GM23338 (cell line): ENCODE results near the gene PCP4.

ENCODE experiments used
- CREB1 ChIP-seq: fragments of 250-450 bp; sonication (Bioruptor Pico); IDR thresholded peaks from 2 replicates; pipeline ENCODE4 v1.5.0; 2020; ENCODE audit warnings: low read depth, mild to moderate bottlenecking, moderate library complexity
- EZH2 ChIP-seq: fragments of 200-600 bp; sonication (generic); IDR thresholded peaks from one replicate; pipeline ENCODE4 v1.8.0; 2017; ENCODE audit warnings: antibody characterized with exemption, mild to moderate bottlenecking, low read depth; ENCODE audit not compliant: unreplicated experiment
- EZH2phosphoT487 ChIP-seq: fragments of 200-600 bp; sonication (generic); IDR thresholded peaks from one replicate; pipeline ENCODE4 v1.8.1; 2018; ENCODE audit warnings: antibody characterized with exemption; ENCODE audit not compliant: unreplicated experiment
- JUNB ChIP-seq: IDR thresholded peaks from one replicate; pipeline ENCODE4 v1.6.1; 2016; ENCODE audit warnings: antibody characterized with exemption; ENCODE audit not compliant: unreplicated experiment
- POLR2AphosphoS5 ChIP-seq: IDR thresholded peaks from 2 replicates; pipeline ENCODE4 v1.6.1; 2016; ENCODE audit warnings: antibody characterized with exemption, low read depth
- STAT1 ChIP-seq: IDR thresholded peaks from one replicate; pipeline ENCODE4 v1.6.1; 2016; ENCODE audit warnings: antibody characterized with exemption; ENCODE audit not compliant: unreplicated experiment
- ZNF114 ChIP-seq: fragments of 250-450 bp; sonication (Bioruptor Pico); IDR thresholded peaks from 2 replicates; pipeline ENCODE4 v1.5.0; 2020; ENCODE audit warnings: mild to moderate bottlenecking, moderate library complexity
- TF ChIP-seq, protein P1 (sequence below), 2 experiments: fragments of 200-600 bp in 1 of 2; sonication (generic) in 1 of 2; conservative IDR thresholded peaks; 2 replicates each; pipeline versions ENCODE4 v1.5.1 to v1.6.1; 2016 to 2017; ENCODE audit warnings: antibody characterized with exemption in 2 of 2, low read depth in 2 of 2, mild to moderate bottlenecking in 2 of 2, moderate library complexity in 1 of 2
- TF ChIP-seq, protein P2 (sequence below): IDR thresholded peaks from one replicate; pipeline ENCODE4 v1.6.1; 2018; ENCODE audit warnings: antibody characterized with exemption; ENCODE audit not compliant: unreplicated experiment
- TF ChIP-seq, protein P3 (sequence below): IDR thresholded peaks from 2 replicates; pipeline ENCODE4 v1.6.1; 2016; ENCODE audit warnings: antibody characterized with exemption

DNA sequence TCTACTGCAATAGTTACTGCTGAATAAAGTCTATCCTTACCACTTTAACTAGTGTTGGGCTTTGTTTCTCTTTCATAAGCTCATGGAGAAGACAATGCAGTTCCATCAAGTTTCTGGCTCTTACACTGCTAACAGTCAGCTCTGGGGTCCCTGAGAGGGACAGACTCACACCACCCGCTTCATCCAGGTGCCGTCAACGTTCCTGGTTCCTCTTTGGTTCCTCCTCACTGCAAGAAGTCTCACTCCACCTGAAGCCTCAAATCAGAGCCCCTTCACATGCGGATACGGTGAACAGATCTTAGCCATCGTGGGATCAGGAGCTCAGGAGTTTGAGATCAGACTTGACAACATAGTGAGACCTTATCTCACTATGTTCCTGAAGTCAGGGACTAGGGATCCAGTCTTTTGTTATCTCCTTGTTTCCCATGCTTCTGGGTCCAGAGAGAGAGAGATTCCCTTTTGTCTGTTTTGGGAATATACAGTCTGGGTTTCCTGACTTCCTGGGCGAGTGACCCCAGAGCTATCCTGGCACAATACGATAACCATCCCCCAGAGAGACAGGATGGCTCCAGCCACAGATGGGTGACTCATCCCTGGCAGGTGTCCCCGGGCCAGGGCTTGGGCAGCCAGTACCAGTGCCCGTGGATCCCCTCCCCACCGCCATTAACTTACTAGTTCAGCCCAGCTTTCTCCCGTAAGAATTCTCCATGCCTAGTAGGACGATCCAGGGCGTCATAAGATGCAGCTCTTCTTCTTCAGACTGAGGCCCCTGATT lies 14.3 kb upstream of the PCP4 start:
- TF ChIP-seq, protein P1, sequence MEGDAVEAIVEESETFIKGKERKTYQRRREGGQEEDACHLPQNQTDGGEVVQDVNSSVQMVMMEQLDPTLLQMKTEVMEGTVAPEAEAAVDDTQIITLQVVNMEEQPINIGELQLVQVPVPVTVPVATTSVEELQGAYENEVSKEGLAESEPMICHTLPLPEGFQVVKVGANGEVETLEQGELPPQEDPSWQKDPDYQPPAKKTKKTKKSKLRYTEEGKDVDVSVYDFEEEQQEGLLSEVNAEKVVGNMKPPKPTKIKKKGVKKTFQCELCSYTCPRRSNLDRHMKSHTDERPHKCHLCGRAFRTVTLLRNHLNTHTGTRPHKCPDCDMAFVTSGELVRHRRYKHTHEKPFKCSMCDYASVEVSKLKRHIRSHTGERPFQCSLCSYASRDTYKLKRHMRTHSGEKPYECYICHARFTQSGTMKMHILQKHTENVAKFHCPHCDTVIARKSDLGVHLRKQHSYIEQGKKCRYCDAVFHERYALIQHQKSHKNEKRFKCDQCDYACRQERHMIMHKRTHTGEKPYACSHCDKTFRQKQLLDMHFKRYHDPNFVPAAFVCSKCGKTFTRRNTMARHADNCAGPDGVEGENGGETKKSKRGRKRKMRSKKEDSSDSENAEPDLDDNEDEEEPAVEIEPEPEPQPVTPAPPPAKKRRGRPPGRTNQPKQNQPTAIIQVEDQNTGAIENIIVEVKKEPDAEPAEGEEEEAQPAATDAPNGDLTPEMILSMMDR (conservative IDR thresholded peaks at IDR 0.05; ENCODE audit: low read depth in 2 of 2) = no peak
- TF ChIP-seq EZH2 = no peak
- TF ChIP-seq, protein P2, sequence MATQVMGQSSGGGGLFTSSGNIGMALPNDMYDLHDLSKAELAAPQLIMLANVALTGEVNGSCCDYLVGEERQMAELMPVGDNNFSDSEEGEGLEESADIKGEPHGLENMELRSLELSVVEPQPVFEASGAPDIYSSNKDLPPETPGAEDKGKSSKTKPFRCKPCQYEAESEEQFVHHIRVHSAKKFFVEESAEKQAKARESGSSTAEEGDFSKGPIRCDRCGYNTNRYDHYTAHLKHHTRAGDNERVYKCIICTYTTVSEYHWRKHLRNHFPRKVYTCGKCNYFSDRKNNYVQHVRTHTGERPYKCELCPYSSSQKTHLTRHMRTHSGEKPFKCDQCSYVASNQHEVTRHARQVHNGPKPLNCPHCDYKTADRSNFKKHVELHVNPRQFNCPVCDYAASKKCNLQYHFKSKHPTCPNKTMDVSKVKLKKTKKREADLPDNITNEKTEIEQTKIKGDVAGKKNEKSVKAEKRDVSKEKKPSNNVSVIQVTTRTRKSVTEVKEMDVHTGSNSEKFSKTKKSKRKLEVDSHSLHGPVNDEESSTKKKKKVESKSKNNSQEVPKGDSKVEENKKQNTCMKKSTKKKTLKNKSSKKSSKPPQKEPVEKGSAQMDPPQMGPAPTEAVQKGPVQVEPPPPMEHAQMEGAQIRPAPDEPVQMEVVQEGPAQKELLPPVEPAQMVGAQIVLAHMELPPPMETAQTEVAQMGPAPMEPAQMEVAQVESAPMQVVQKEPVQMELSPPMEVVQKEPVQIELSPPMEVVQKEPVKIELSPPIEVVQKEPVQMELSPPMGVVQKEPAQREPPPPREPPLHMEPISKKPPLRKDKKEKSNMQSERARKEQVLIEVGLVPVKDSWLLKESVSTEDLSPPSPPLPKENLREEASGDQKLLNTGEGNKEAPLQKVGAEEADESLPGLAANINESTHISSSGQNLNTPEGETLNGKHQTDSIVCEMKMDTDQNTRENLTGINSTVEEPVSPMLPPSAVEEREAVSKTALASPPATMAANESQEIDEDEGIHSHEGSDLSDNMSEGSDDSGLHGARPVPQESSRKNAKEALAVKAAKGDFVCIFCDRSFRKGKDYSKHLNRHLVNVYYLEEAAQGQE = no peak
- no peak for TF ChIP-seq POLR2AphosphoS5
- TF ChIP-seq JUNB = no peak
- TF ChIP-seq CREB1 (CRISPR knock-in tag) = no peak
- TF ChIP-seq EZH2phosphoT487 = no peak
- TF ChIP-seq ZNF114 (CRISPR knock-in tag) = no peak
- TF ChIP-seq, protein P3, sequence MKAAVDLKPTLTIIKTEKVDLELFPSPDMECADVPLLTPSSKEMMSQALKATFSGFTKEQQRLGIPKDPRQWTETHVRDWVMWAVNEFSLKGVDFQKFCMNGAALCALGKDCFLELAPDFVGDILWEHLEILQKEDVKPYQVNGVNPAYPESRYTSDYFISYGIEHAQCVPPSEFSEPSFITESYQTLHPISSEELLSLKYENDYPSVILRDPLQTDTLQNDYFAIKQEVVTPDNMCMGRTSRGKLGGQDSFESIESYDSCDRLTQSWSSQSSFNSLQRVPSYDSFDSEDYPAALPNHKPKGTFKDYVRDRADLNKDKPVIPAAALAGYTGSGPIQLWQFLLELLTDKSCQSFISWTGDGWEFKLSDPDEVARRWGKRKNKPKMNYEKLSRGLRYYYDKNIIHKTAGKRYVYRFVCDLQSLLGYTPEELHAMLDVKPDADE = no peak
- no peak for TF ChIP-seq STAT1
